Body of pancreas (tissue), 4 donors: ENCODE results near the gene ANKRD17.

Experiments
- CTCF ChIP-seq, 7 experiments: fragments of 450-650 bp in 4 of 7; fragments of 200-600 bp in 3 of 7; sonication (generic) in 3 of 7; IDR thresholded peaks; one replicate each; pipeline ENCODE4 v1.5.1; 2016 to 2019; ENCODE audit warnings: antibody characterized with exemption in 7 of 7
- POLR2A ChIP-seq, 3 donors: fragments of 450-650 bp; IDR thresholded peaks; one replicate each; pipeline ENCODE4 v1.6.1; 2016; ENCODE audit warnings: antibody characterized with exemption in 3 of 3, mild to moderate bottlenecking in 2 of 3

GRCh38 chr4:73247100-73247499 lies 11.5 kb downstream of the ANKRD17 start:
- TF ChIP-seq CTCF (IDR thresholded peaks at IDR 0.05) (no peak), POLR2A (IDR thresholded peaks at IDR 0.05) (no peak)
